HG03460 (cell line): ENCODE data around the gene SP110.

Experiments
- ATAC-seq: cut with Tn5 transposase; IDR thresholded peaks from one replicate; pipeline ENCODE4 v1.9.1; 2021; ENCODE audit not compliant: unreplicated experiment

SP110 gene

DNA sequence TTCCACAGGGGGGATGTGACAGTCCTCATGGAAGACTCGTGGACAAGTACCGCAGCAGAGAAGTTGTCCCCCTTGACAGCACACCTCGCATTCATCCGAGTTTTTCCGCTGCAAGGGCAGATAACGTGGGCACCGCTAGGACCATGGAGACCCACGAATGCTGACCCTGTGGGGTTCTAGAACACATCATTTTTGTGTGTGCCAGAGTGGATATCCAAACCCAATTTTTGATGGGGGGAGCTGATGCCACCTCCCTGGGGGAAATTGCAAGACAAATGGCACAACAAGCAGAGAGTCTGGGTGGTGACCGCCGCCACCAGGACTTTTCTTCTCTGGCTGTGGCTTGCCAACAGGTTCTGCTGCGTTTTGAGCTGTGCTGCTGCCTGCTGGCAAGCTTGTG, 46.9 kb downstream of the SP110 start:
- ATAC-seq, result no peak

DNA sequence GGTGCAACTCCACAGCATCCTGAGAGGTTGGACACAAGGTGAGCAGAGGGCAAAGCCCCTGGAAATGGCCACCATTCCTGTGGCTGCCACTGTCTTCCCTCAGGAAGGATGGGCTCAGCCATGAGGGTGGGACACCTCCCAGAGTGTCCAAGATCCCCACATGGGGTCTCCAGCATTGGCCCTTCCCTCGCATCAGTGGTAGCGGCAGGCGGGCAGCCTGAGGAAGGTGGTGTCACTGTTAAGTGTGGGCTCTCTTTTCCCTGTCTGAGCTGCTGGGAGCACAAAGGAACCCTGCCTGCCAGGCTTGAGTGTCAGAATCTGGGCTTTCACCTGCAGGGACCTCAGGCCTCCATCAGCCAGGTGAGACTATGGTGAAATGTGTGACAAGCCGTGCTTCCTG, 47.6 kb downstream of the SP110 start:
- ATAC-seq, result no peak

DNA sequence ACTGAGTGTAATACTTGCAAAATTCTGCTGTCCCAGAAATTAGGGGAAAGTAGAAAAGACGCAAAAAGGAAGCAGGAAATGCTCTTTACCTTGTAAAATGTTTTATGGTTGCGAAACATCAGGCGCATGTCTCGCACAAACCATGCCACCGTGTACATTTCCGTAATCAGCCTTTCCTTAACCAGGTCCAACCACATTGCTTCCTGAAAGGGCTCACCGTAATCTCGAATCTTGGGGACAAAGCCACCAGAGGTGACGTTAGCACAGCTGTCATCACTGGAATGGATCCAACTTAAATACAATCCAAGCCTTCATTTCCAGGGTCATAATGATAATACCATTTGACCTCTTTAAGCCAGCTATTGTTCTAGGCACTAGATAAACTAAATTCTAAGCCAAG, 49.3 kb downstream of the SP110 start:
- ATAC-seq, result no peak

DNA sequence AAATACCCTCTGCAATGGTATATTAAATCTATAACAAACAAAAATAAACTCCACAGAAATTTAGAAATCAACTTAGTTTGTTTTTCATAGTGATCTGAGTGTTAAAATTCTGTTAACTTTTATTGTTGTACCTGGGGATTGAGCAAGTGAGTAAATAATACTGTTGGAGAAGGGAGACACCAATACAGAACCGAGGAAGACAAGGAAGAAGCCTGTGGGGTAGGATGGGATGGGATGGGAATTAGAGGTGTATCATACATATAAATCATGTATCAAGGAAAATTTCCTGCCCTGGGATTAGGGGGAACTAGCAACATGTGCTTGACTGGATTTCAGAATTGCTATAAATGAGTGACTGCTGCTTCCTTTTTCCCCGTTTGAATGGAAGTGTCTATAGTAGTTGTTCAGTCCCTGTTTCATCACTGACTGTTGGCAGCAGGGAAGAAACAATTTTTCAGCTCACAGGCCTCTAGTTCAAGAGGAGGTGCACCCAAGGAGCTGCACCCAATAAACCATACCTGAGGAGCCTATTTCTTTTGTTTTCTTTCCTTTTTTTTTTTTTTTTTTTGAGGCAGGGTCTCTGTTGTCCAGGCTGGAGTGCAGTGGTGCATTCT, 53.1 kb downstream of the SP110 start:
- ATAC-seq, result no peak

DNA sequence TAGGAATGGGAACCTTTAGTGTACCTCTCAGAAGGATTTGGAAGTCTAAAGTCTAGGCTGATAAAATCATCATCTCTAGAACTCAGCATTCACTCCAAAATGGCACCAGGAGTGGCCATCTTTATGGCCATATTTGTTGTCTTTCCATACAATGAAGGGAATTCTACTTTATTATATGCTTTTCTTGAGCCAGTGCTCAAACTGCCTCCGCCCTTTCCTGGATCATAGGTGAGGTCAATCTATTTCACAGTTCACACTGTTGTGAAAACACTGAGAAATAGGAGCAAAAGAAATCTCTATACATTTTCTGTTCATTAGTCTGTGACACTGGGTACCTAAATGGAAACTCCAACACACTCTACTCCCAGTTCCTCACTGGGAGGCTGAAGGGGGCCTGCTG, 55.6 kb downstream of the SP110 start:
- no peak for ATAC-seq

DNA sequence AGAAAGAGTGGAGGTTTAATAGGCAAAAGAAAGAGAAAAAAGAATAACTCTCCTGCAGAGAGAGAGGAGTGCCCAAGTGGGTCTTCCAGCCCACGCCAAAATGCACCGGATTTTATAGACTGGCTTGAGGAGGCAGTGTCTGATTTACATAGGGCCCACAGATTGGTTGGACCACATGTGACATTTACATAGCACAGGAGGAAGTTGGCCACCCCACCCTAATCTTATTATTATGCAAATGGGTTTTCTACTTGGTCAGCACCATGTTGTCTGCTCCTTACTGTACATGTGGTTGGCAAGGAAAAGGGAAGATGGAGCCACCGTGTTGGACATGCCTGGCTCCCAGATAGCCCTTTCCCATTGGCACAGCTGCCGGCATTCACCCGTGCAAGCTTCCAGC, 56.8 kb downstream of the SP110 start:
- no peak for ATAC-seq

DNA sequence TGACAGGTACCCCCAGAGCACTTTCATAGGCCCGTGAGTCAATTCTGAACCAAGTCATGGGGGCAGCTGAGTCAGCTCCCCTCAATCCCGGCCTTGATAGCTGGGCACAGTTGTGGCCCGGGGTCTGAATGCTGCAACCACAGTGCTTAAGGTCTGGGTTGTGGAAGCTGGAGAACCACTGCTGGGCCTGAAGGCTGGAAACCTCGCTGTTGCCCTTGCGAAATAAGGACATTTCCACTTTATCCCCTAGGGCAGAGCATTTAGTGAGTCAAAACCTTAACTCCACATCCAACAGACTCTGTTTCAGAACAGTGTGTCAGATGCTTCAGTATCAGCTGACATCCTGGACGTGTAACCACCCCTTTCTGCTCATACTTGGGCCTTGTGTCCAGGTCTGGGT, 58.6 kb downstream of the SP110 start:
- no peak for ATAC-seq

DNA sequence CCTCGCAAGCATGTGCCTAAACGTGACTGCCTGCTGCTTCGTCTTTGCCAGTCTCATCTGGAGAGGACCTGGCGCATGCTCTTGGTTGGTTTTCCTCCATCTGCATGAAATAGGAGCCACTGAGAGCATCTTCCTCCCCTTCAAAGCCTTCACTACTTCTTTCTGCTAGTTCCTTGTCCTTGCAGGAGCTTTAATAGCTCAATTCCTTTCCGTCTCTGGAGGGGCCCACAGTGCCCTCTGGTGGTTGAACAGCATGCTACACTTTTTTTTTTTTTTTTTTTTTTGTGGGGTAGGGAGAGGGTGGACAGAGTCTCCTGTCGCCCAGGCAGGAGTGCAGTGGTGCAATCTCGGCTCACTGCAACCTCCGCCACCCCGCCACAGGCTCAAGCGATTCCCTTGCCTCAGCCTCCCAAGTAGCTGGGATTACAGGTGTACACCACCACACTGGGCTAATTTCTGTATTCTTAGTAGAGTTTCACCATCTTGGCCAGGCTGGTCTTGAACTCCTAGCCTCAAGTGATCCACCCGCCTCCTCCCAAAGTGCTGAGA, 59.6 kb downstream of the SP110 start:
- no peak for ATAC-seq

DNA sequence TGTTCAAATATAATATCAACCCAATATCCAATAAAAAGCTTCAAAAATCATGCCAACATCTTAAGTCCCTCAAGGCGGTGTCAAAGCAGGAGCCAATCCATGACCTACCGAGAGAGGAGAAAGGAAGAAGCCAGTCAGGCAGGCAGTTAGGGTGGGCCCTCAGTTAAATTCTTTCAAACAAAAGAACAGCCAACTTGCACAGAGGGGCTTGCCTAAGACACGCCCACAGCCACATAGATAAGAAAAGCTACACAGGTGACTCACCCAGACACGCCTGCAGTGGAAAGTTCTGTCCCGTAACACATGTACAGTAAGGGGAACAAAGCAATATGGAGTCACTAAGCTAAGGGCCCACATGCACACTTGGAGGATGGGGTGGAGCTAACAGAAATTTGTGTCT, 61.3 kb downstream of the SP110 start:
- no peak for ATAC-seq

DNA sequence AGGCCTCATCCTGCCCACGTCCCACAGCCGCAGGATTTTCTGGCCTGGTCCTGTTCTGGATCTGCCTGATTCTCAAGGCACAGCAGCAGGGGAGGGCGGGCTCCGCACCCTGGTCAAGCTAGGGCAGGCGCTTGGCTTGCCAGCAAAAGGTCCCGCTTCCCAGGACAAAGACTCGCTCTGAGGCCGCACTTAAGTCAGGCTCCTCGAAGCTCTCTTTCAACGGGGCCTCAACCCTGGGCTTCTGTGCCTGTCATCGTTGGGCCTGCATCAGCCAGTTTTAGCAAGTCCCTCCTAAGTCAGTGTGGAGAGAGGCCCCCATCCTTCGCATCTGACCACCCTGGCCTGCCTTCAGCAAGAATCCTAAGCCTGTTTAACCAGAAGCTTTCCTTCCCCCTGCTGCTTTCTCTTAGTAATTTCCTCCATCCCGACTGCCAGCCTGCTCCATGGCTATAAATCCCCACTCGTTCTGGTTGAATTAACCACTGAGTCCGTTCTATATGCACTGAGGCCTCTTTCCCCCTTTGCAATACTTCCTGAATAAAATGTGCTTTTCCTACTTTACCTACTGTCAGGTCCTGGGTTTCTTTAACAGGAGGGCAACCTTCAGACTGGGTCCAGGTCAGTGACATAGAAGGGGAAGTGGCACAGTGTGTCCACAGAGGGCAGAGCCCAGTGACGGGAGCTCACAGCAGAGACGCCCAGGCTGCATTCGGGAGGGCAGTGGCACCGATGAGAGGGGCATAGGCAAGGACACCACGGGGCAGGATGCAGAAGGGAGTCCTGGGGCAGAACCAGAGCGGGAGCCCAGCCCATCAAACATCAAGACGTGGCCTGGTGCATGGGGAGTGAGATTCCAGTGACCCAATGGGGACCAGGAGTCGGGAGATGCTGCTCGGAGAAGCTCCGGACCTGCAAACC, 62.7 kb downstream of the SP110 start:
- no peak for ATAC-seq

DNA sequence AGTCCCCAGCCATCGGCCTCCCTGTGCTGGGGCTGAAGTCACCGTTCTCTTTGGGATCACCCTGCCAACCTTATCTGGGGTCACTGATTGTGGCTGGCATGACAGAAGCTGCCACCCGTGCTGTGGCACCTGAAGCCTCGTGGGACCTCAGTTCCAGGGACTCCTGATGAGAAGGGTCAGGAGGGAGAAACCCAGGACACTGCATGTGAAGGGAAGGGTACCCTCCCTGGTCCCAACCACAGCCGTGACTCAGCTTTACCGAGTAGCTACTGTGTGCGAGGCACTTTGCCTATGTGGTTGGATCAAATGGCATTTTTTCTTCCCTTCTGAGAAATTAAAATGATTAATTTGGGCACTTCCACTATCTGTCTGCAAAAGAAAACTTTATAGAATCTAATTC, 64.4 kb downstream of the SP110 start:
- ATAC-seq, result no peak

DNA sequence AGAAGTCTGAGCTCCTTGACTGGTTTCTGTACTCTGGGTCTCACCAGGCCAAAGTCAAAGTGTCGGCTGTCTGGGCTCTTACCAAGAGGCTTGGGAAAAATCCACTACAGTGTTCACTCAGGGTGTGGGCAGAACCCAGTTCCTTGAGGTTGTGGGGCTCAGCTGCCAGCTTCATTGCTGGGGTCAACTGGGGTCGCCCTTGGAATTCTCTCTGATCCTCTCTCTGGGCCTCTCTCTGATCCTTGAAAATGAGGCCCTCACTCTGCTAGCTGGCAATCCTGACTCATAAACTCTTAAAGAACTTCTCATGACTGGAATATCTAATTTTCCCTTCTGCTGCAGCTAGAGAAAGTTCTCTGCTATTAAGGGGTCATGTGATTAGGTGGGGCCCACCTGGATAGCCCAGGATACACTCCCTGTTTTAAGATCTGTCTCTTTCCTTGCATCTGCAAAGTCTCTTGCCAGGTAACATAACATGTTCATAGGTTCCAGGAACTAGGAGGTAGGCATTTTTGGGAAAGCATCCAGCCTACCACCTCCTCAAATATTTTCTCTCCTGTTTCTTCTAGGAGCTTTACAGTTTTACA, 66.3 kb downstream of the SP110 start:
- ATAC-seq, result no peak

DNA sequence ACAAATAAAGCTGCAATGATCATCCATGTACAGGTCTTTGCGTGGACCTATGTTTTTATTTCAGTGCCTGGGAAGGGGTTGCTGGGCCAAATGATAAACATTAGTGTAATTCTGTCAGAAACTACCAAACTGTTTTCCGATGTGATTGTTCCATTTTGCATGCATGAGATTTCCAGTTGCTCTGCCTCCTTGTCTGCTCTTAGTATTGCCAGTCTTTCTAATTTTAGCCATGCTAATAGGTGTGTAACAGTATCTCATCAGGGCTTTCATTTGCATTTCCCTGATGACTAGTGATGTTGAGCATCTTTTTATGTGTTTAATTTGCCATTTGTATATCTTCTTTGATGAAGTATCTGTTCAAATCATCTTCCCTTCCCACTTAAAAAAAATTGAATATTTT, 67.5 kb downstream of the SP110 start:
- ATAC-seq, result no peak

DNA sequence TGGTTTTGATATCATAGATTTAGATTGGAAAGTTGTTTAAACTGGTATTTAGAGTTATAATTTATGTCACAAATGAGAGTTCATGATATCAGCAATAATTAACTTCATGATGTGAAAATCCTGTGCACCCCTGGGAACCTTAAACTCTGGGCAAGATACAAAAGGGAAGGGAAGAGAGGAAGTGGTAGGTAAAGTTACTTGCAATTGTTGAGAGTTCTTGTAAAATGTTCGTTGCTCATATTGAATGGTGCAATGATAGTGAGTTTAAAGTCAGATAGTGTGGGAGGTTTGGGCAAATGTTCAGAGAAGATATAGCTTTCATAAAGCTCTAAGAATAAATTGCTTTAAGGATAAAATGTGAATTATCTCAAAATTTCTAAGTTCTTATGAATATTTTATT, 75.4 kb downstream of the SP110 start:
- ATAC-seq, result no peak

DNA sequence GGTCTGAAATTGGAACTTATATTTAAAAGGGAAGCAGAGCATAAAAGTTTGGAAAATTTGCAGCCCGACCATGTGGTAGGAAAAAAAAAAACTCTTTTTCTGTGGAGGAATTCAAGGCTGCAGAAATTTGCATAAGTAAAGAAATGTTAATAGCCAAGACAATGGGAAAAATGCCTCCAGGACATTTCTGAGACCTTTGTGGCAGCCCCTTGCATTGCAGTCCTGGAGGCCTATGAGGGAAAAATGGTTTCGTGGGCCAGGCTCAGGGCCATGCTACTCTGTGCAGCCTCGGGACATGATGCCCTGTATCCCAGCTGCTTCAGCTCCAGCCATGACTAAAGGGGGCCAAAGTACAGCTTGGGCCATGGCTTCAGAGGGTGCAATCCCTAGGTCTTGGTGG, 79.1 kb downstream of the SP110 start:
- ATAC-seq, result no peak

DNA sequence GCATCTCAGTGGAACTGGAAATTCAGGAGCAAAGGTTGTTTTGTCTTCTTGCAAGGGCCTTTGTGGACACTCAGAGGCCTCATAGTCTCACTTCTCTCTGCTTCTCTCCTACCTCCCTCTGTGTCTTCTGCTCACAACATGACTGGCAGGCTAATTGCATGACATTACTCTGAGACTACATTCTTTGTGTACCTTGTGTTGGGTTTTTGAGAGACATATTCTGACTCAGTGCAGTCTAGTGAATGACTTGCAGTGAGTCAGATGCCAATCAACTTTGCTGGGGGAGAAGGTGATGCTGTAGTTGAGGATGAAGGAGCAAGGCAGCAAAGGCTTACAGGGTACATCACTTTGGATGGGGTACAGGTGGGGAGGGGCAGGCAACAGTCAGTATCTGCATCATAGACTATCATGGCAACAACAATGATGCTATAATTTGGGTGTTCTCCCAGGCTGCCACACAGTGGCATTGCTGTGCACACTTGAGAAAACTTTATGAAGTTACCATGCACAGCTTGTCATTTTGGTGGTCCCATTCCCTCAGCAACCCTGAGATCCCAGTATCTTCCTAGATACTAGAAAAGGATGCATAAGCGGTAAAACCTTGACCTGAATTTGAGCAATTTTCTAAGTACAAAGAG, 81.8 kb downstream of the SP110 start:
- no peak for ATAC-seq

DNA sequence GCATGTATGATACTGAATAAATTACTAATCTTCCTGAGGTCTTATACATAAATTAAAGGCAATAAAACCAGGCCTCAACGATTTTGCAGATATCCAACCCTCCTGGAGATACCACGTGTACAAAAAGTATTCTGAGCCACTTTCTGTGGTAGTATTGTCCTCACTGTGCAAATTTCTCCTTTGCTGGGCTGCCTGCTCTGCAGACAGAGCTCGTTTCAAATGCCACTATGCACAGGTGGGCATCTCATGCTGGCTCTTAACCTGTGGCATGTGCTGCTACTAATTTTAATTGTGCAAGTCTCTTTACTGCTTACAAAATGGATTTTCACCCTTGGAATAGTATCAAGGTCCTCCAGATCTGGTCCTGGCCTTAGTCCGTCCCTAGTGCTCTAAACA, 84.7 kb downstream of the SP110 start:
- ATAC-seq, result no peak

DNA sequence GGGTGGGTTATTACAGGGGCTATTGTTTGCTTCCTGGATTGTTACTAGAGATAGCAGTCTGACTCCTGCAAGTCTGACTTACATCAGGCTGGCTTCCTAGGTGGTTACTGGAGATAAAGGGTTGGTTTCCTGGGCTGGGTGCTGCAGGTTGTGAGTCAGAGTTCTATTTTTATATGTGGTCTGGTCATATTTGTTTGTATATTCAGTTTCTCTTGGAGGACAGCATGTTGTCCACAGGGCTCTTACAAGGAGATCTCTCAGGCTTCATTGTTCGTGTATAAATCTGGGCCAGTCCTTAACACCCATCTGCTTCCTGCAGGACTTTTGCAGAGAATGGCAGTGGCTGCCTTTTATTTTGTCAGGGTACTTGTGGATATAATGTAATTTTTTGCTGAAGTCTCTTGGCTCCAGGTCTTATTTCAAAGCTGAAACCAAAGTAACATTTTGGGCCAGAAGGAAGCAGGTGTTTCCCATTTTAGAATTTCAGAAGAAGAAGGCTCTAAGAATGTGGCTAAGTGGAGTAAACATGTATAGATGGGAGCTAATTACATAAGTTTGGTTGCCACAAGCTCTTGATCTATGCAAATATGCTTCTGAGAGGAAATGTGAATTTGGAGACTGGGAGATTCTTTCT, 85.2 kb downstream of the SP110 start:
- ATAC-seq, result no peak

DNA sequence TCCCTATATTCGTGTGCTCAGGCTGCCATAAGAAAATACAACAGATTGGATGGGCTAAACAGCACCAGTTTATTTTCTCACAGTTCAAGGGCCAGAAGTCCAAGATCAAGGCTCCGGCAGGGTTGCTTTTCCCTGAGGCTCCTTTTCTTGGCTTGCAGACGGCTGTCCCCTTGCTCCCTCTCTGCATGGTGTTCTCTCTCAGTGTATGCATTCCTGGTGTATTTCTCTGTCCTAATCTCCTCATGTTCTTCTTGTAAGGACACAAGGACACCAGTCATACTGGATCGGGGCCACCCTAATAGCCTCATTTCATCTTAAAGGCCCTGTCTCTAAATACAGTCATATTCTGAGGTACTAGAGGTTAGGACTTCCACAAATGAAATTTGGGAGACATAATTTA, 88.4 kb downstream of the SP110 start:
- no peak for ATAC-seq

DNA sequence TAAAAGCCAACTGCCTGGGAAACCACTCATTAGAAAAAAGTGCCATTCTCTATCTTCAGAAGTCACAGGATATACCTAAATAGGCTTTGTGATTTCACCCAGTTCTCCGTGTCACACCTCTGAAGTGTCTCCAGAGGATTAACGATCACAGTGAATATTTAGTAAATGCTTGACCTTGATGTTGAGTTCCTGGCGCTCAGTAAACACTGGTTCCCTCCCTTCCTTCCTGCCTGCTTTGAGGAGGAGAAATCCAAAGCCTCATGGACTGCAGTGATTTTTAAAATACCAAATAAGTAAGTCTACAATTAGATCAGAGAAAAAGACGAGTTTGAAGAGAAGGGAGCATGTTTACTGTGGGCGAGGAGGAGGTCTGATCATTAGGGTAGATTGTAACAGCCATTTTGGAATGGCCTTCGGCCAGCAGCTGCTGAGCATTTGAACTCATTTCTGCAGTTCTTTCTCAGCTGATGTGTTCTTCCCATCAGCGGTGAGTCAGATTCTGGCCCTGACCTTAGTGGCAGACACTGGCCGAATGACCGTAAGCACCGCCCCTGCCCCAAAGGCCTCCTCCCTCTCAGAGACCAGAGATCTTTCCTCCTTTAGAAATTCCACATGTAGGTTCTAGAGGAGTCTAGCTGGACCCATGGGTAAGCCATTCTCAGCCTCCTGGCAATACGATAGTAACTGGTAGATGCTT, 89.0 kb downstream of the SP110 start:
- ATAC-seq, result no peak

DNA sequence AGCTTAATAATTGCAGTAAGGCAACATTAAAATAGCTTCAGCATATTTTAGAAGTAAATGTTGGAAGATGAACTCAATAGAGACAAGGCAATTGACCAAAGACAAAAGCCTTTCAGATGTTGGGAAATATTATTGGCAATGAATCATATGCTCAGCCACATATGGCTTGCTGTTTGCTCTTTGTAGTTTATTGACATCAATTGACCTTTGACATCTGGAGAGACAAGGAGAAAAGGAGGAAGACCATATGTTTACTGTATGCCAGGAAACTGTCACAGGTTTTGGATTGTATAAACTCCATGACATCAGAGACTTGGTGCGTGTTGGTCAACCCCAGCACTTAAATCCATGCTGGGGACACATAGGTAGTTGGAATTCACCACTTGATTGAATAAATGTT, 90.4 kb downstream of the SP110 start:
- no peak for ATAC-seq
